OCI-LY3 (cell line): ENCODE data around the gene LRRC4C.

Source experiments
- H2AFZ ChIP-seq: fragments of 200-600, 300-600 bp; shearing (Covaris generic); 2 replicates; pipeline ENCODE4 v1.6.0; 2014; ENCODE audit warnings: antibody characterized with exemption, low read depth, low read length
- H3K27ac ChIP-seq: fragments of 200-600, 300-600 bp; sonication (generic); 2 replicates; pipeline ENCODE4 v1.5.1; 2014; ENCODE audit warnings: mild to moderate bottlenecking, low read length, moderate library complexity, mixed read lengths
- H3K27me3 ChIP-seq: fragments of 200-600, 300-600 bp; sonication (generic); 2 replicates; pipeline ENCODE4 v1.6.1; 2014; ENCODE audit warnings: low read depth, low read length, mixed read lengths
- H3K36me3 ChIP-seq: fragments of 200-600, 300-600 bp; sonication (generic); replicated peaks from 2 replicates; pipeline ENCODE3; 2014; ENCODE audit warnings: low read depth, low read length, mixed read lengths
- H3K4me1 ChIP-seq: fragments of 300-600, 200-600 bp; sonication (generic); 2 replicates; pipeline ENCODE4 v1.6.1; 2014; ENCODE audit warnings: low read length, mixed read lengths
- H3K4me2 ChIP-seq: fragments of 200-600, 300-600 bp; sonication (generic); 2 replicates; pipeline ENCODE4 v1.6.1; 2014; ENCODE audit warnings: low read length, mixed read lengths
- H3K4me3 ChIP-seq: fragments of 300-600, 200-600 bp; sonication (generic); 2 replicates; pipeline ENCODE4 v1.5.1; 2014; ENCODE audit warnings: antibody characterized with exemption, mild to moderate bottlenecking, low read length, moderate library complexity
- H3K79me2 ChIP-seq: fragments of 300-600, 200-600 bp; shearing (Covaris generic); 2 replicates; pipeline ENCODE4 v1.6.1; 2014; ENCODE audit warnings: mild to moderate bottlenecking, low read length, mixed read lengths
- H3K9ac ChIP-seq: fragments of 300-600, 200-600 bp; shearing (Covaris generic); 2 replicates; pipeline ENCODE4 v1.6.0; 2014; ENCODE audit warnings: mild to moderate bottlenecking, low read length, moderate library complexity
- H3K9me3 ChIP-seq: fragments of 200-600, 300-600 bp; shearing (Covaris generic); 2 replicates; pipeline ENCODE4 v1.6.1; 2014; ENCODE audit warnings: low read length, mixed read lengths; ENCODE audit not compliant: insufficient read depth
- H4K20me1 ChIP-seq: fragments of 200-600, 300-600 bp; sonication (generic); 2 replicates; pipeline ENCODE4 v1.6.1; 2016; ENCODE audit warnings: low read length, mixed read lengths; ENCODE audit not compliant: insufficient read depth
- EZH2phosphoT487 ChIP-seq: fragments of 200-600 bp; shearing (Covaris generic); IDR thresholded peaks from 2 replicates; pipeline ENCODE4 v1.6.1; 2018; ENCODE audit warnings: antibody characterized with exemption, mixed run types, low read depth
- TF ChIP-seq, protein P1 (sequence below): fragments of 200-600, 300-600 bp; sonication (generic); IDR thresholded peaks from 2 replicates; pipeline ENCODE4 v1.5.1; 2014; ENCODE audit warnings: antibody characterized with exemption, low read length, low read depth

LRRC4C gene

DNA sequence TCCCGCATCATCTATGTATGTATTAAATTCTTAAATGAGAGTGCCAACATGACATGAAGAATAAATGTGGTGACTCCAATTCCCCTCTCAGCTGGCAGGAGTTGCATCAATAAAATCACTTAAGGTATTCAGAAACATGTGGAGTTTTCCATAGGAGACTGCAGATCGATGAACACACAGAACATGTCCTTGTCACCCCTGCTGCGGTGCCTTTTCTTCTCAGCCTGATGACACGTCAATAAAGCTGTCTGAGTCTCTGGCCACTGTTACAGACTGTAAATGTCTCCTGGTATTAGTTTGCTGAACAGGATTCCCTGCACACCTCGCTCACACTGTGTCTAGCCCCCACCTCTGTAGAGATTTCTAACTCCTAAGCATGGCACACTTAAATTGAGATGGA is 460.5 kb downstream of the LRRC4C start:
- Histone ChIP-seq H2AFZ (no peak overlapping the region), H4K20me1 (no peaks in the 10 kb centered on the region), H3K27me3 (no peaks in the 10 kb centered on the region), H3K4me3 (no peak overlapping the region), H3K36me3 (no peaks in the 10 kb centered on the region), H3K9ac (no peak overlapping the region), H3K9me3 (no peaks in the 10 kb centered on the region), H3K4me2 (no peak overlapping the region), H3K4me1 (peaks cover 5% of the 10 kb centered on the region), H3K79me2 (no peaks in the 10 kb centered on the region), H3K27ac (no peak overlapping the region)
- no peak for TF ChIP-seq EZH2phosphoT487
- TF ChIP-seq, protein P1, sequence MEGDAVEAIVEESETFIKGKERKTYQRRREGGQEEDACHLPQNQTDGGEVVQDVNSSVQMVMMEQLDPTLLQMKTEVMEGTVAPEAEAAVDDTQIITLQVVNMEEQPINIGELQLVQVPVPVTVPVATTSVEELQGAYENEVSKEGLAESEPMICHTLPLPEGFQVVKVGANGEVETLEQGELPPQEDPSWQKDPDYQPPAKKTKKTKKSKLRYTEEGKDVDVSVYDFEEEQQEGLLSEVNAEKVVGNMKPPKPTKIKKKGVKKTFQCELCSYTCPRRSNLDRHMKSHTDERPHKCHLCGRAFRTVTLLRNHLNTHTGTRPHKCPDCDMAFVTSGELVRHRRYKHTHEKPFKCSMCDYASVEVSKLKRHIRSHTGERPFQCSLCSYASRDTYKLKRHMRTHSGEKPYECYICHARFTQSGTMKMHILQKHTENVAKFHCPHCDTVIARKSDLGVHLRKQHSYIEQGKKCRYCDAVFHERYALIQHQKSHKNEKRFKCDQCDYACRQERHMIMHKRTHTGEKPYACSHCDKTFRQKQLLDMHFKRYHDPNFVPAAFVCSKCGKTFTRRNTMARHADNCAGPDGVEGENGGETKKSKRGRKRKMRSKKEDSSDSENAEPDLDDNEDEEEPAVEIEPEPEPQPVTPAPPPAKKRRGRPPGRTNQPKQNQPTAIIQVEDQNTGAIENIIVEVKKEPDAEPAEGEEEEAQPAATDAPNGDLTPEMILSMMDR = no peak

DNA sequence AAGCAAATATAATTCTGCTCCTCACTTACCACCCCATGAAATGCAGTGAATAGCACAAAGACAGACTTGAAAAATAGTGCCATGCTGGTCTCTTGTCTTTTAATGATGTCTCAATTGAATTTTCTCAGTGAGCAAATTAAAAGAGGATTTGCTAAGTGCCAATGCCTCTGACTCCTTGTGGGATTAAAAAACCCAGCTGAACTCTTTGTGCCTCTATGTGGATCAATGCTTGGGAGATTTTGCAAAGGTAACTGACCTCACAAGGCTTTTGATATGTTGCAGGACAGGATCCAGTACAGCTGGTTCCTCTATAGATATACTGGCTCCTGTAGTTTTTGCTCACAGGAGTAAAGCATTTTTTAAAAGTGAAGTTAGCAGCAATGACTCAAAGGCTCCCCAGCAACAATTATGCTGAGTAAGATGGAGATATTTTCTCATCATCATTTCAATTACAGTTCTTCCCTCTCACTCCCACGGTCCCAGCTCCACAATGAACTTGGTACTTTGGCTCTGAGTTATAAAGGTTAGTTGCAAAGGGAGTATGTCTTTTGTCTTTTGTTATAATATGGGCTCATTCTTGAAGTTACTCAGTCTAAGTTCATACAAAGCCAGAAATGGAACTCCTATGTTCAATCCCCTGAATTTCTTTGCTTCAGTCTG is 471.5 kb downstream of the LRRC4C start:
- H4K20me1 ChIP-seq = no peaks in the 10 kb centered on the region
- peaks cover 11% of the 10 kb centered on the region for H3K4me1 ChIP-seq
- H3K27ac ChIP-seq = no peak overlapping the region
- H3K79me2 ChIP-seq = no peaks in the 10 kb centered on the region
- no peaks in the 10 kb centered on the region for H3K9me3 ChIP-seq
- TF ChIP-seq EZH2phosphoT487 = no peak
- TF ChIP-seq, protein P1 = no peak
- no peak overlapping the region for H3K4me2 ChIP-seq
- no peak overlapping the region for H3K4me3 ChIP-seq
- no peak overlapping the region for H3K9ac ChIP-seq
- no peak overlapping the region for H2AFZ ChIP-seq
- no peaks in the 10 kb centered on the region for H3K27me3 ChIP-seq
- H3K36me3 ChIP-seq = no peaks in the 10 kb centered on the region

DNA sequence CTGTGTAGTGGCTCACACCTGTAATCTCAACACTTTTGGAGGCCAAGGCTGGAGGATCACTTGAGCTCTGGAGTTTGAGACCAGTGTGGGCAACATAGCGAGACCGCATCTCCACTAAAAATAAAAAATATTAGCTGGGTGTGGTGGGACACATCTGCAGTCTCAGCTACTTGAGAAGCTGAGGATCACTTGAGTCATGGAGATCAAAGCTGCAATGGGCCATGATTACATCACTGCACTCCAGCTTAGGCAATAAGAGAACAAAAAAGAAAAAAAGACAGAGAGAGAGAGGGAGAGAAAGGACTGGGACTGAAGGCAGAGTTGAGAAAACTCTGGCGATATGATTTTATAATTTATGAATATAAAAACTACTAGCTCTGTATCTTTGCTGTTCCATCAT is 473.1 kb downstream of the LRRC4C start:
- no peak for TF ChIP-seq EZH2phosphoT487
- H4K20me1 ChIP-seq = no peaks in the 10 kb centered on the region
- no peaks in the 10 kb centered on the region for H3K36me3 ChIP-seq
- H3K4me2 ChIP-seq = no peak overlapping the region
- no peak overlapping the region for H3K4me3 ChIP-seq
- no peak overlapping the region for H3K9ac ChIP-seq
- peaks cover 8% of the 10 kb centered on the region for H3K4me1 ChIP-seq
- H3K79me2 ChIP-seq = no peaks in the 10 kb centered on the region
- no peak overlapping the region for H3K27ac ChIP-seq
- no peaks in the 10 kb centered on the region for H3K27me3 ChIP-seq
- H3K9me3 ChIP-seq = no peaks in the 10 kb centered on the region
- no peak overlapping the region for H2AFZ ChIP-seq

DNA sequence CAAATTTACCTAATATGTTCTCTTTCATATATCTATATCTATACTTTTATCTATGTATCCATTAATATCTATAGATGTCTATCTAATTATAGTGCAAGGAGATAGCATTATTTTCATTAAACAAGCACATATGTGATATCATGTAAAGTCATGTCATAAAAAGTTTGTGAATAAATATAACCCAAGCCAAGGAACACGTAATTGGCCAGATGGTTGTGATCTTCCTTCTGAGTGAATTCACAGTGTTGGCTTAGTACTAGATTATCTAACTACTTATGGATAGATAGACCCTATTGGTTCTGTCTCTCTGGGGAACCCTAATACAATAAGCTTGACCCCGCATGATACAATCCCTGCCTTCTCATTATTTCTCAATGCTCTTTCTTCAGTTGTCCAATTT is 484.4 kb downstream of the LRRC4C start:
- Histone ChIP-seq H3K36me3 (no peaks in the 10 kb centered on the region), H3K27ac (no peak overlapping the region), H2AFZ (no peak overlapping the region), H3K4me3 (no peak overlapping the region), H3K4me2 (no peak overlapping the region), H4K20me1 (no peaks in the 10 kb centered on the region), H3K4me1 (no peaks in the 10 kb centered on the region), H3K9ac (no peak overlapping the region), H3K27me3 (no peaks in the 10 kb centered on the region), H3K9me3 (no peaks in the 10 kb centered on the region), H3K79me2 (no peaks in the 10 kb centered on the region)
- TF ChIP-seq, protein P1 = no peak
- no peak for TF ChIP-seq EZH2phosphoT487
